ENCODE results near the gene RGL1.

DNA sequence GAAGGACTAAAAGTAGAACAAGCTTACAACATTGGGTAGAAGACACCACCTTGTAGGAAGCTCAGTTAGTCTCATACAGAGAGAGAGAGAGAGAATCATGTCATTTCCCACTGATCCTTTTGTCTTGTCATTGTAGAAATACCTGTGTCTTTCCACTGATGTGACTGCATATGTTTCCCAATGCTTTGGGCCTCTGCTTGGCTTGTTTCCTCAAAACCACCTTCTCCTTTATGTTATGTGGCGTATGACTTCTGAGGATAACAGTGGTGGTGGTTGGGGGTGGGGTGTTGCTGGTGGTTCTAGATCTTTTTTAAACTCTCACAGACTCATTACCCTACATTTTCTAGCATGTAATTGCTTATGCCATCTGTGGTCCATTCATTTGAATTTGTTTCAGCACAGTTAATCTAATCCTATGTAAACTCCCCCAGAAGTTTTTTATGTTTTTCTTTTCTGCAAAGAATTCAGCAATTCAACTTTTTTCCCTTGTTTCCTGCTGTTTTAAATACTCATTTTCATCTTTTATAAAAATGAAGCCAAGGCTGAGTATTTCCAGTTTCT lies 9.3 kb downstream of the RGL1 start:
- TF ChIP-seq, protein P1, sequence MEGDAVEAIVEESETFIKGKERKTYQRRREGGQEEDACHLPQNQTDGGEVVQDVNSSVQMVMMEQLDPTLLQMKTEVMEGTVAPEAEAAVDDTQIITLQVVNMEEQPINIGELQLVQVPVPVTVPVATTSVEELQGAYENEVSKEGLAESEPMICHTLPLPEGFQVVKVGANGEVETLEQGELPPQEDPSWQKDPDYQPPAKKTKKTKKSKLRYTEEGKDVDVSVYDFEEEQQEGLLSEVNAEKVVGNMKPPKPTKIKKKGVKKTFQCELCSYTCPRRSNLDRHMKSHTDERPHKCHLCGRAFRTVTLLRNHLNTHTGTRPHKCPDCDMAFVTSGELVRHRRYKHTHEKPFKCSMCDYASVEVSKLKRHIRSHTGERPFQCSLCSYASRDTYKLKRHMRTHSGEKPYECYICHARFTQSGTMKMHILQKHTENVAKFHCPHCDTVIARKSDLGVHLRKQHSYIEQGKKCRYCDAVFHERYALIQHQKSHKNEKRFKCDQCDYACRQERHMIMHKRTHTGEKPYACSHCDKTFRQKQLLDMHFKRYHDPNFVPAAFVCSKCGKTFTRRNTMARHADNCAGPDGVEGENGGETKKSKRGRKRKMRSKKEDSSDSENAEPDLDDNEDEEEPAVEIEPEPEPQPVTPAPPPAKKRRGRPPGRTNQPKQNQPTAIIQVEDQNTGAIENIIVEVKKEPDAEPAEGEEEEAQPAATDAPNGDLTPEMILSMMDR (conservative IDR thresholded peaks at IDR 0.05): no peak
- TF ChIP-seq ZFX (IDR thresholded peaks at IDR 0.05): no peak
